ENCODE measurements around the gene TEC.

DNA sequence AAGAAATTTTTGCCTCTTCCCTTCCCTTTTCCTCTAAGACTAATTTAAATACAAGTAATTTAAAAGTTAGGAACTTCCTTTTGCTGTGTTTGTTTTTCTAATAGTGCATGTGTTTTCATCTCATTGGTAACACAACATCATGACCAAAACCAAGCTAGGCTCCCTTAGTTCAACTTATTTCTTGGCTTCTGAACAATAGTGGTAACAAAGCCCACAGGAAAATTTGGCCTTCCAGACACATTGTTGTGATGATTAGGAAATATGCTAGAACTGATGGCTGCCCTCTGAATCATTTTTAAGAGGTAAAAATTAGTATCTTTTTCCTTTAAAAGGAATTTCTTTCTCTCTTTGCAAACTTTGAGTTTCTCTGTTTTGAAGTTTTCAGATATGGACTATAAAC is 25.5 kb upstream of the TEC start:
- no peak for TF ChIP-seq EZH2 (IDR thresholded peaks at IDR 0.05; ENCODE audit: low read length)
- TF ChIP-seq, protein P1, sequence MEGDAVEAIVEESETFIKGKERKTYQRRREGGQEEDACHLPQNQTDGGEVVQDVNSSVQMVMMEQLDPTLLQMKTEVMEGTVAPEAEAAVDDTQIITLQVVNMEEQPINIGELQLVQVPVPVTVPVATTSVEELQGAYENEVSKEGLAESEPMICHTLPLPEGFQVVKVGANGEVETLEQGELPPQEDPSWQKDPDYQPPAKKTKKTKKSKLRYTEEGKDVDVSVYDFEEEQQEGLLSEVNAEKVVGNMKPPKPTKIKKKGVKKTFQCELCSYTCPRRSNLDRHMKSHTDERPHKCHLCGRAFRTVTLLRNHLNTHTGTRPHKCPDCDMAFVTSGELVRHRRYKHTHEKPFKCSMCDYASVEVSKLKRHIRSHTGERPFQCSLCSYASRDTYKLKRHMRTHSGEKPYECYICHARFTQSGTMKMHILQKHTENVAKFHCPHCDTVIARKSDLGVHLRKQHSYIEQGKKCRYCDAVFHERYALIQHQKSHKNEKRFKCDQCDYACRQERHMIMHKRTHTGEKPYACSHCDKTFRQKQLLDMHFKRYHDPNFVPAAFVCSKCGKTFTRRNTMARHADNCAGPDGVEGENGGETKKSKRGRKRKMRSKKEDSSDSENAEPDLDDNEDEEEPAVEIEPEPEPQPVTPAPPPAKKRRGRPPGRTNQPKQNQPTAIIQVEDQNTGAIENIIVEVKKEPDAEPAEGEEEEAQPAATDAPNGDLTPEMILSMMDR (optimal IDR thresholded peaks at IDR 0.05 in 1 of 3, IDR thresholded peaks at IDR 0.05 in 1 of 3, conservative IDR thresholded peaks at IDR 0.05 in 1 of 3; ENCODE audit: extremely low read depth in 1 of 3, insufficient read depth in 2 of 3, low read length in 3 of 3): no peak

Data from keratinocyte (primary cell).